Stimulated activated CD4-positive, alpha-beta T cell treated with anti-CD3 and anti-CD28 coated beads, Interleukin-4, amount 100 ng/mL, for 1 hour (primary cell): ENCODE results near the gene PRR5L.
A peak's percentile ranks its signal among the peaks of the same experiment; 100 is the strongest.
"Not testable (repeated sequence)": the region's sequence is repeated elsewhere in the genome, so short reads cannot be mapped to it uniquely, and the experiment has no call there.

Experiments used
- DNase-seq: peaks from one replicate; pipeline ENCODE4 v3.0.0-alpha.2; 2020

The PRR5L gene

GRCh38 chr11:36469881-36470802 is 174.1 kb downstream of the PRR5L start:
- DNase-seq: no peak

- DNase-seq: no peak
Measured at GRCh38 chr11:36471577-36471976, 175.5 kb downstream of the PRR5L start.

- DNase-seq: no peak
Measured at GRCh38 chr11:36475192-36475591, 179.1 kb downstream of the PRR5L start.

GRCh38 chr11:36478700-36479329 is 182.7 kb downstream of the PRR5L start:
- DNase-seq: no peak

GRCh38 chr11:36480833-36481232 is 184.7 kb downstream of the PRR5L start:
- DNase-seq: no peak

- DNase-seq: not testable (repeated sequence)
Measured at GRCh38 chr11:36483042-36483441, 187.0 kb downstream of the PRR5L start.

GRCh38 chr11:36485298-36486002 is 189.4 kb downstream of the PRR5L start:
- DNase-seq: no peak

GRCh38 chr11:36487619-36488018 is 191.5 kb downstream of the PRR5L start:
- DNase-seq: no peak

- no peak for DNase-seq
Measured at GRCh38 chr11:36488096-36488495, 192.0 kb downstream of the PRR5L start.

- no peak for DNase-seq
Measured at GRCh38 chr11:36490026-36490806, 194.1 kb downstream of the PRR5L start.

GRCh38 chr11:36492724-36493304 is 196.7 kb downstream of the PRR5L start:
- no peak for DNase-seq

GRCh38 chr11:36493332-36493731 is 197.2 kb downstream of the PRR5L start:
- DNase-seq: no peak

GRCh38 chr11:36498721-36499120 is 202.6 kb downstream of the PRR5L start:
- DNase-seq: no peak

GRCh38 chr11:36499315-36499714 is 203.2 kb downstream of the PRR5L start:
- DNase-seq: no peak

GRCh38 chr11:36500315-36500721 is 204.2 kb downstream of the PRR5L start:
- no peak for DNase-seq

GRCh38 chr11:36501236-36501635 is 205.1 kb downstream of the PRR5L start:
- no peak for DNase-seq

GRCh38 chr11:36507824-36508489 is 211.9 kb downstream of the PRR5L start:
- no peak for DNase-seq

GRCh38 chr11:36508743-36509142 is 212.7 kb downstream of the PRR5L start:
- DNase-seq: no peak

GRCh38 chr11:36509201-36509639 is 213.1 kb downstream of the PRR5L start:
- peak; percentile 14 for DNase-seq

- peak; percentile 93 for DNase-seq
Measured at GRCh38 chr11:36509694-36510593, 213.9 kb downstream of the PRR5L start, which contains the start of gene TRAF6. Gene TRAF6, minus strand, starts transcription at chr11:36510272. Its CDS starts 8,757 bp downstream, at chr11:36501515.

- no peak for DNase-seq
Measured at GRCh38 chr11:36510594-36510942, 214.5 kb downstream of the PRR5L start.
